Chondrocyte (in vitro differentiated cells): ENCODE results near the gene ZNF772. TPM values are rescaled to one million over a fixed set of nuclear protein-coding genes. Genes with fewer than 3 reads are reported as not detected.

ENCODE experiments used
- DNase-seq: peaks from one replicate; pipeline ENCODE4 v3.0.0; 2021; ENCODE audit warnings: mixed read lengths, low spot score
- H3K27ac Mint-ChIP-seq: one replicate; pipeline ENCODE4 v1.8.0; 2021; ENCODE audit warnings: mild to moderate bottlenecking, moderate library complexity, mixed read lengths; ENCODE audit not compliant: unreplicated experiment
- H3K27me3 Mint-ChIP-seq: 2 replicates; pipeline ENCODE4 v1.8.0; 2021; ENCODE audit warnings: low read depth, mixed read lengths
- H3K36me3 Mint-ChIP-seq: 2 replicates; pipeline ENCODE4 v1.8.0; 2021; ENCODE audit warnings: low read depth, mixed read lengths
- H3K4me1 Mint-ChIP-seq: 2 replicates; pipeline ENCODE4 v1.8.0; 2021; ENCODE audit warnings: low read depth, mild to moderate bottlenecking, mixed read lengths
- H3K4me3 Mint-ChIP-seq: one replicate; pipeline ENCODE4 v1.8.0; 2021; ENCODE audit warnings: mild to moderate bottlenecking, moderate library complexity, mixed read lengths; ENCODE audit not compliant: unreplicated experiment
- H3K9me3 Mint-ChIP-seq: 2 replicates; pipeline ENCODE4 v1.8.0; 2021; ENCODE audit warnings: low read depth, mixed read lengths
- CTCF ChIP-seq: fragments of 200-600 bp; sonication (generic); IDR thresholded peaks from 2 replicates; pipeline ENCODE4 v1.5.0; 2021; ENCODE audit warnings: antibody characterized with exemption, mild to moderate bottlenecking, moderate library complexity
- total RNA-seq: library from RNA; stranded (reverse); gene quantifications from 3 replicates; pipeline ENCODE4 v1.2.1, GENCODE V29; 2021

The ZNF772 gene
- total RNA-seq, 1 donor from 2014 or later: 6.0 TPM

GRCh38 chr19:57435062-57435978 is 42.0 kb downstream of the ZNF772 start, which contains the start of gene ZNF749:
TSS of gene ZNF749 (plus strand) at chr19:57435325. CDS start at chr19:57435579, 254 bp downstream.
- peaks cover 15% of the 10 kb centered on the region for H3K36me3 Mint-ChIP-seq
- H3K9me3 Mint-ChIP-seq: peaks cover 10% of the 10 kb centered on the region
- peak within 1 kb of the TSS; percentile 86 for H3K4me3 Mint-ChIP-seq
- H3K4me1 Mint-ChIP-seq: peaks cover 23% of the 10 kb centered on the region
- H3K27ac Mint-ChIP-seq: peak within 1 kb of the TSS; percentile 89
- H3K27me3 Mint-ChIP-seq: no peaks in the 10 kb centered on the region
- peak; percentile 99 for DNase-seq
- no peak for TF ChIP-seq CTCF

- Mint-ChIP-seq H3K4me3 (peak overlapping the region; percentile 86), H3K27me3 (no peaks in the 10 kb centered on the region), H3K4me1 (peaks cover 23% of the 10 kb centered on the region), H3K36me3 (peaks cover 9% of the 10 kb centered on the region), H3K9me3 (peaks cover 10% of the 10 kb centered on the region), H3K27ac (peak overlapping the region; percentile 89)
- TF ChIP-seq CTCF: no peak
- no peak for DNase-seq
These were observed 42.8 kb downstream of the ZNF772 start for GRCh38 chr19:57434386-57435061.

- peaks cover 26% of the 10 kb centered on the region for H3K9me3 Mint-ChIP-seq
- peaks cover 48% of the 10 kb centered on the region for H3K36me3 Mint-ChIP-seq
- no peak for TF ChIP-seq CTCF
- H3K27ac Mint-ChIP-seq: no peak overlapping the region
- DNase-seq: no peak
- H3K27me3 Mint-ChIP-seq: no peaks in the 10 kb centered on the region
- no peaks in the 10 kb centered on the region for H3K4me1 Mint-ChIP-seq
- no peak overlapping the region for H3K4me3 Mint-ChIP-seq
These were observed 56.3 kb downstream of the ZNF772 start for GRCh38 chr19:57421037-57421436.

DNA sequence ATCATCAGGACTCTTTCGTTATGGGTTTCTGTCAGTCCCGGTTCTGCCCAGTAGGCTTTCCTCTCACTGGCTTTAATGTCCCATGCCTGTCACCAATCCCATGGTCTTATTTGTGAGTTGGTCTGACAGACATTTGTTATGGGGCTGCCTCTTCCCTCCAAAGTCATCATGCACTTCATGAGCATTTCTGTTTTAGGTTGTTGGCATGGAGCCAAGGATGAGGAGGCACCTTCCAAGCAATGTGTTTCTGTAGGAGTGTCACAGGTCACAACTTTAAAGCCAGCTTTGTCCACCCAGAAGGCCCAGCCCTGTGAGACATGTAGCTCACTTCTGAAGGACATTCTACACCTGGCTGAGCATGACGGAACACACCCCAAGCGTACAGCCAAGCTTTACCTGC is 57.9 kb downstream of the ZNF772 start:
- no peaks in the 10 kb centered on the region for H3K4me1 Mint-ChIP-seq
- H3K36me3 Mint-ChIP-seq: peaks cover 59% of the 10 kb centered on the region

More for the DNA sequence above, 57.9 kb downstream of the ZNF772 start:
- no peak for TF ChIP-seq CTCF
- Mint-ChIP-seq H3K9me3 (peaks cover 29% of the 10 kb centered on the region), H3K27ac (no peak overlapping the region), H3K4me3 (no peak overlapping the region), H3K27me3 (no peaks in the 10 kb centered on the region)
- DNase-seq: no peak

Other genes starting within 250 kb of the ZNF772 start
- gene AURKC, start 246.5 kb downstream of the ZNF772 start, total RNA-seq: 0.72 to 0.82 TPM (median 0.75 TPM) in 3 replicates
- 24.3 to 25.5 TPM (median 25.1 TPM) in 3 replicates for gene ZNF805, start 236.9 kb downstream of the ZNF772 start, total RNA-seq
- 77.3 to 81.4 TPM (median 79.1 TPM) in 3 replicates for gene ZNF460, start 197.1 kb downstream of the ZNF772 start, total RNA-seq
- 5.1 to 6.7 TPM (median 5.3 TPM) in 3 replicates for gene ZNF543, start 157.1 kb downstream of the ZNF772 start, total RNA-seq
- gene ZNF304, start 126.3 kb downstream of the ZNF772 start, total RNA-seq: 7.5 to 9.6 TPM (median 8.0 TPM) in 3 replicates
- 9.9 to 12.1 TPM (median 10.7 TPM) in 3 replicates for gene TRAPPC2B, start 114.0 kb downstream of the ZNF772 start, total RNA-seq
- 2.4 to 7.1 TPM (median 2.9 TPM) in 3 replicates for gene ZNF547, start 114.0 kb downstream of the ZNF772 start, total RNA-seq
- 15.1 to 22.2 TPM (median 15.6 TPM) in 3 replicates for gene ZNF548, start 87.7 kb downstream of the ZNF772 start, total RNA-seq
- gene ZNF17, start 66.4 kb downstream of the ZNF772 start, total RNA-seq: 6.1 to 12.3 TPM (median 6.9 TPM) in 3 replicates
- 7.8 to 10.3 TPM (median 8.1 TPM) in 3 replicates for gene ZNF749, start 42.2 kb downstream of the ZNF772 start, total RNA-seq
- gene VN1R1, start 20.4 kb downstream of the ZNF772 start, total RNA-seq: 0.26 to 0.97 TPM (median 0.75 TPM) in 3 replicates
- 11.6 to 15.5 TPM (median 13.2 TPM) in 3 replicates for gene ZNF419, start 10.2 kb upstream of the ZNF772 start, total RNA-seq
- gene ZNF773, start 22.4 kb upstream of the ZNF772 start, total RNA-seq: 8.7 to 10.1 TPM (median 9.0 TPM) in 3 replicates
- gene ZNF549, start 49.8 kb upstream of the ZNF772 start, total RNA-seq: 6.8 to 7.4 TPM (median 7.1 TPM) in 3 replicates
- 6.9 to 11.3 TPM (median 8.6 TPM) in 3 replicates for gene ZNF550, start 82.3 kb upstream of the ZNF772 start, total RNA-seq
- gene ZNF416, start 101.3 kb upstream of the ZNF772 start, total RNA-seq: 5.4 to 7.7 TPM (median 6.0 TPM) in 3 replicates
- 4.8 to 7.2 TPM (median 5.5 TPM) in 3 replicates for gene ZIK1, start 106.6 kb upstream of the ZNF772 start, total RNA-seq
- gene ZNF530, start 122.3 kb upstream of the ZNF772 start, total RNA-seq: 1.4 to 3.4 TPM (median 2.2 TPM) in 3 replicates
- 16.9 to 19.8 TPM (median 19.3 TPM) in 3 replicates for gene ZNF134, start 136.7 kb upstream of the ZNF772 start, total RNA-seq
- gene ZNF211, start 155.6 kb upstream of the ZNF772 start, total RNA-seq: 11.0 to 13.1 TPM (median 12.6 TPM) in 3 replicates
- not detected in 3 replicates for gene ZSCAN4, start 191.4 kb upstream of the ZNF772 start, total RNA-seq
- 4.0 to 5.8 TPM (median 5.5 TPM) in 3 replicates for gene ZNF551, start 204.4 kb upstream of the ZNF772 start, total RNA-seq
- 15.7 to 16.3 TPM (median 15.7 TPM) in 3 replicates for gene ZNF154, start 231.6 kb upstream of the ZNF772 start, total RNA-seq